Measurements from ENCODE around the gene RPS6KC1. TPM values are rescaled to one million over a fixed set of nuclear protein-coding genes. Genes with fewer than 3 reads are reported as not detected.

The RPS6KC1 gene
- 10 to 100 TPM in 1 of 2 donors, 1 to 10 TPM in 1; 9.2 to 10.1 TPM for total RNA-seq

DNA sequence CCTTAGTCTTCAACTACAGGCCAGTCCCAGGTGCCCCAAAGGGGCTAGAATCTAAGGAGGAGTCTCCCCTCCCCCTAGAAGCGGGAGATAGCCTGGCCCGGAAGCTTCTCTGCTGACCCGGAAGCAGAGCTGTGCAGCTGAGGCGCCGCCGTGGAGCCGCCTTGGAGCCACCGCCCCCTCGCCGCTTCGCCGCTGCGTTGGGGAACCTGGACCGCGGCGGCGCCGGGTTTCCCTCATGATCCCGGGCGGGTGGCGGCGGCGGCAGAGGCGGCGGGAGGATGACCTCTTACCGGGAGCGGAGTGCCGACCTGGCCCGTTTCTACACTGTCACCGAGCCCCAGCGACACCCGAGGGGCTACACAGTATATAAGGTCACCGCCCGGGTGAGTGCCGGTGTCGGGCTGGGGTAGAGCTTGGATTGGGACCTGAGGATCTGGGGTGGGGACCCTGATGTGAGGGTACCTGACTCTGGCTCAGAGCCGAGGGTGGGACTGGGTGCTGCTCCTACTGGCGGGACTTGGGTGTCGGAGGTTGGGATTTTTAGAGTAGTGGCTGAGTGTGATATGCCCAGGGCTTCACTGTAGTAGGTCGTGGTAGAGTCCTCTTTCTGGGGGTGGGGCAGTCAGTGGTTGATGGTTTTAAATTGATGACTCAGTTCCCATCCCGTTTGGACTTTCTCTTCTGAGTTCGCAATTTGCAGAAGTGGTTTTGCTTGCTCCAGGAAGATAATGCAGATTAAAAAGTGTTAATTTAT, at the start of gene RPS6KC1:
RPS6KC1 (plus strand) TSS at position 115 of the 754 bp plus-strand sequence; CDS start at position 279, 164 bp downstream.
- H3K27ac ChIP-seq = peak within 1 kb of the TSS; percentile 76 to 80
- peaks cover 0 to 22% of the 10 kb centered on the region in 2 donors for H3K4me1 ChIP-seq
- H3K36me3 ChIP-seq = no peaks in the 10 kb centered on the region
- H3K27me3 ChIP-seq = no peaks in the 10 kb centered on the region
- peak in 1 of 2 donors; percentile 29 for TF ChIP-seq CTCF (IDR thresholded peaks at IDR 0.05)
- H3K4me3 ChIP-seq = peak within 1 kb of the TSS; percentile 70 to 92
- peak; percentile 71 for DNase-seq (ENCODE audit: low spot score)
- no peaks in the 10 kb centered on the region for H3K9me3 ChIP-seq

DNA sequence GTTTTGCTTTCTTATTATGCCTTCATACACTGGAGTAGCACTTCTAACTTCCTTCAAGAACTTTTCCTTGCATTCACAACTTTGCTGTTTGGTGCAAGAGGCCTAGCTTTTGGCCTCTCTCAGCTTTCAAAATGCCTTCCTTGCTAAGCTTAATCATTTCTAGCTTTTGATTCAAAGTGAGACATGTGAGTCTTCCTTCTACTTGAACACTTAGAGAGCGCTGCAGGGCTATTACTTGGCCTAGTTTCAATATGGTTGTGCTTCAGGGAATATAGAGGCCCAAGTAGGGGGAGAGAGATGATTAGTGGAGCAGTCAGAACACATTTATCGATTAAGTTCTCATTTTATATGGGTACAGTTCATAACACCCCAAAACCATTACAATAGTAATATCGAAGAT, 47.8 kb upstream of the RPS6KC1 start:
- DNase-seq (ENCODE audit: low spot score) = no peak
- H3K4me1 ChIP-seq = no peaks in the 10 kb centered on the region
- no peaks in the 10 kb centered on the region for H3K9me3 ChIP-seq
- no peak overlapping the region for H3K4me3 ChIP-seq
- TF ChIP-seq CTCF (IDR thresholded peaks at IDR 0.05) = no peak
- H3K27me3 ChIP-seq = no peaks in the 10 kb centered on the region
- no peak overlapping the region for H3K27ac ChIP-seq
- peaks cover 52% of the 10 kb centered on the region for H3K36me3 ChIP-seq

- Histone ChIP-seq H3K36me3 (peaks cover 32% of the 10 kb centered on the region), H3K27ac (no peak overlapping the region), H3K9me3 (no peaks in the 10 kb centered on the region), H3K27me3 (no peaks in the 10 kb centered on the region), H3K4me3 (no peak overlapping the region), H3K4me1 (peaks cover 0 to 2% of the 10 kb centered on the region in 2 donors)
- TF ChIP-seq CTCF (IDR thresholded peaks at IDR 0.05) = no peak
- no peak for DNase-seq (ENCODE audit: low spot score)
These were observed 42.5 kb upstream of the RPS6KC1 start for GRCh38 chr1:213008564-213008963.

DNA sequence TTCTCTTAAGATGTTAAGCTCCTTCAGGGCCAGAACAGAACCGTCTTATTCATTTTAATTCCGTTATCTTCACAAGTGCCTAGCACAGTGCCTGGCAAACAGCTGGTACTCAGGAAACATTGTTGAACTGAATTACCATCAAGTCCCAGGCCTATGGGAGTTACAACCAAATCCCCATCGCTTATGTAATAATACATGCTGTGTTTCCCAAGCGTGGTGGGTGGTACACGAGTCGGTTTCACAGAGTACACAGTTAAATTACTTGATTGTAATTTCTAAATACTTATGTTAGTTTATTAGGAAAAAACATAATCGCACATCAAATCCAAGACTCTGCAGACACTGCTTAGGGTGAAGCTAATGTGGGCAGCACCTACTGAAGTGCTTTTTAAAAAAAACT, 36.4 kb upstream of the RPS6KC1 start:
- no peak for DNase-seq (ENCODE audit: low spot score)
- H3K4me1 ChIP-seq = peaks cover 0 to 19% of the 10 kb centered on the region in 2 donors
- no peaks in the 10 kb centered on the region for H3K9me3 ChIP-seq
- TF ChIP-seq CTCF (IDR thresholded peaks at IDR 0.05) = no peak
- peaks cover 7% of the 10 kb centered on the region for H3K36me3 ChIP-seq
- H3K27me3 ChIP-seq = no peaks in the 10 kb centered on the region
- peak overlapping the region; percentile 66 to 79 for H3K4me3 ChIP-seq
- peak overlapping the region; percentile 90 to 93 for H3K27ac ChIP-seq

- no peaks in the 10 kb centered on the region for H3K9me3 ChIP-seq
- H3K27ac ChIP-seq = peak within 1 kb of the TSS; percentile 90 to 93
- peak; percentile 97 for DNase-seq (ENCODE audit: low spot score)
- TF ChIP-seq CTCF (IDR thresholded peaks at IDR 0.05) = no peak
- H3K4me3 ChIP-seq = peak within 1 kb of the TSS; percentile 66 to 79
- H3K27me3 ChIP-seq = no peaks in the 10 kb centered on the region
- H3K4me1 ChIP-seq = peaks cover 0 to 19% of the 10 kb centered on the region in 2 donors
- H3K36me3 ChIP-seq = peaks cover 7% of the 10 kb centered on the region
These were observed 35.7 kb upstream of the RPS6KC1 start, which contains the start of gene ANGEL2 for GRCh38 chr1:213015099-213016050. ANGEL2 (minus strand) TSS chr1:213015867; CDS start chr1:213015671, 196 bp downstream.
